GM23338 (cell line): ENCODE results near the gene LAMA1. TPM values are rescaled to one million over a fixed set of nuclear protein-coding genes. Genes with fewer than 3 reads are reported as not detected.

Experiments used
- ATAC-seq: fragments of 200-7000 bp; cut with Tn5 transposase; 3 replicates; pipeline ENCODE4 v1.9.1; 2020
- DNase-seq: peaks from one replicate; pipeline ENCODE4 v3.0.0-alpha.2; 2015; ENCODE audit warnings: low spot score
- H2AFZ ChIP-seq: fragments of 200-600 bp; sonication (generic); 2 replicates; pipeline ENCODE4 v1.8.0; 2016; ENCODE audit warnings: antibody characterized with exemption, mild to moderate bottlenecking, moderate library complexity
- H3F3A ChIP-seq: fragments of 200-600 bp; sonication (generic); replicated peaks from 2 replicates; pipeline ENCODE4 v1.8.0; 2017; ENCODE audit warnings: antibody characterized with exemption, mixed run types, low read depth
- H3K27ac ChIP-seq: fragments of 200-600 bp; sonication (generic); 2 replicates; pipeline ENCODE4 v1.6.1; 2016; ENCODE audit warnings: low read depth
- H3K27me3 ChIP-seq: fragments of 200-600 bp; sonication (generic); 2 replicates; pipeline ENCODE4 v1.8.0; 2016; ENCODE audit warnings: mild to moderate bottlenecking, mixed run types, moderate library complexity; ENCODE audit not compliant: insufficient read depth
- H3K36me3 ChIP-seq: fragments of 200-600 bp; sonication (generic); 2 replicates; pipeline ENCODE4 v1.8.0; 2016; ENCODE audit warnings: mild to moderate bottlenecking; ENCODE audit not compliant: insufficient read depth
- H3K4me1 ChIP-seq: fragments of 200-600 bp; sonication (generic); 2 replicates; pipeline ENCODE4 v1.8.0; 2016; ENCODE audit warnings: mild to moderate bottlenecking, moderate library complexity; ENCODE audit not compliant: insufficient read depth
- H3K4me2 ChIP-seq: fragments of 200-600 bp; sonication (generic); 2 replicates; pipeline ENCODE4 v1.7.1; 2017; ENCODE audit warnings: mixed run types
- H3K4me3 ChIP-seq: fragments of 200-600 bp; sonication (generic); 2 replicates; pipeline ENCODE4 v1.6.1; 2016; ENCODE audit warnings: mixed run types
- H3K79me2 ChIP-seq: fragments of 200-600 bp; sonication (generic); replicated peaks from 2 replicates; pipeline ENCODE4 v1.8.0; 2017; ENCODE audit warnings: mild to moderate bottlenecking; ENCODE audit not compliant: insufficient read depth
- H3K9me2 ChIP-seq: fragments of 200-600 bp; sonication (generic); 2 replicates; pipeline ENCODE4 v1.8.0; 2017; ENCODE audit not compliant: insufficient read depth
- H4K20me1 ChIP-seq: fragments of 200-600 bp; sonication (generic); replicated peaks from 2 replicates; pipeline ENCODE4 v1.8.0; 2017; ENCODE audit warnings: mild to moderate bottlenecking; ENCODE audit not compliant: insufficient read depth
- H3K27ac Mint-ChIP-seq: 2 replicates; pipeline ENCODE4 v1.8.0; 2020; ENCODE audit warnings: inconsistent platforms, mild to moderate bottlenecking, moderate library complexity, mixed read lengths
- H3K27me3 Mint-ChIP-seq: 3 replicates; pipeline ENCODE4 v1.8.0; 2022; ENCODE audit warnings: low read depth, mild to moderate bottlenecking, moderate library complexity, mixed read lengths, inconsistent platforms; ENCODE audit not compliant: insufficient read depth, poor library complexity
- H3K36me3 Mint-ChIP-seq: 3 replicates; pipeline ENCODE4 v1.8.0; 2021; ENCODE audit warnings: low read depth, mild to moderate bottlenecking, inconsistent platforms, moderate library complexity, mixed read lengths
- H3K4me1 Mint-ChIP-seq: 3 replicates; pipeline ENCODE4 v1.8.0; 2020; ENCODE audit warnings: mild to moderate bottlenecking, inconsistent platforms, mixed read lengths
- H3K4me3 Mint-ChIP-seq: 3 replicates; pipeline ENCODE4 v1.8.0; 2021; ENCODE audit warnings: moderate library complexity, mild to moderate bottlenecking, inconsistent platforms, mixed read lengths
- H3K9me3 Mint-ChIP-seq: 3 replicates; pipeline ENCODE4 v1.8.0; 2020; ENCODE audit warnings: moderate library complexity, mild to moderate bottlenecking, inconsistent platforms, mixed read lengths
- CREB1 ChIP-seq: fragments of 250-450 bp; sonication (Bioruptor Pico); IDR thresholded peaks from 2 replicates; pipeline ENCODE4 v1.5.0; 2020; ENCODE audit warnings: low read depth, mild to moderate bottlenecking, moderate library complexity
- EZH2 ChIP-seq: fragments of 200-600 bp; sonication (generic); IDR thresholded peaks from one replicate; pipeline ENCODE4 v1.8.0; 2017; ENCODE audit warnings: antibody characterized with exemption, mild to moderate bottlenecking, low read depth; ENCODE audit not compliant: unreplicated experiment
- EZH2phosphoT487 ChIP-seq: fragments of 200-600 bp; sonication (generic); IDR thresholded peaks from one replicate; pipeline ENCODE4 v1.8.1; 2018; ENCODE audit warnings: antibody characterized with exemption; ENCODE audit not compliant: unreplicated experiment
- NANOG ChIP-seq: IDR thresholded peaks from 2 replicates; pipeline ENCODE4 v1.6.1; 2016; ENCODE audit warnings: antibody characterized with exemption, borderline replicate concordance
- POLR2AphosphoS5 ChIP-seq: IDR thresholded peaks from 2 replicates; pipeline ENCODE4 v1.6.1; 2016; ENCODE audit warnings: antibody characterized with exemption, low read depth
- STAT1 ChIP-seq: IDR thresholded peaks from one replicate; pipeline ENCODE4 v1.6.1; 2016; ENCODE audit warnings: antibody characterized with exemption; ENCODE audit not compliant: unreplicated experiment
- ZNF114 ChIP-seq: fragments of 250-450 bp; sonication (Bioruptor Pico); IDR thresholded peaks from 2 replicates; pipeline ENCODE4 v1.5.0; 2020; ENCODE audit warnings: mild to moderate bottlenecking, moderate library complexity
- ZNF331 ChIP-seq: fragments of 250-450 bp; sonication (Bioruptor Pico); IDR thresholded peaks from 2 replicates; pipeline ENCODE4 v1.5.0; 2020; ENCODE audit warnings: low read depth, mild to moderate bottlenecking, moderate library complexity
- polyA plus RNA-seq: library from polyadenylated mRNA; unstranded; fragments of >200 nt; fragmentation: Nextera tagmentation; extraction: Ambion mirVana; gene quantifications from 2 replicates; pipeline ENCODE4 v1.2.1, GENCODE V29; 2016
- total RNA-seq: library from RNA; depleted of rRNA; stranded (reverse); fragments of >200 nt; shearing (Covaris generic); gene quantifications from 2 replicates; pipeline ENCODE4 v1.2.3, GENCODE V29; 2014
- TF ChIP-seq, protein P1 (sequence below): IDR thresholded peaks from one replicate; pipeline ENCODE4 v1.6.1; 2018; ENCODE audit warnings: antibody characterized with exemption; ENCODE audit not compliant: unreplicated experiment
- TF ChIP-seq, protein P2 (sequence below), 2 experiments: fragments of 200-600 bp in 1 of 2; sonication (generic) in 1 of 2; conservative IDR thresholded peaks; 2 replicates each; pipeline versions ENCODE4 v1.5.1 to v1.6.1; 2016 to 2017; ENCODE audit warnings: antibody characterized with exemption in 2 of 2, low read depth in 2 of 2, mild to moderate bottlenecking in 2 of 2, moderate library complexity in 1 of 2
- TF ChIP-seq, protein P3 (sequence below): fragments of 250-450 bp; sonication (Bioruptor Pico); IDR thresholded peaks from 2 replicates; pipeline ENCODE4 v1.5.0; 2020; ENCODE audit warnings: mild to moderate bottlenecking, moderate library complexity

Gene LAMA1
- total and polyA plus RNA-seq, 2 experiments from 2014 or later, result 14.8 to 52.3 TPM

DNA sequence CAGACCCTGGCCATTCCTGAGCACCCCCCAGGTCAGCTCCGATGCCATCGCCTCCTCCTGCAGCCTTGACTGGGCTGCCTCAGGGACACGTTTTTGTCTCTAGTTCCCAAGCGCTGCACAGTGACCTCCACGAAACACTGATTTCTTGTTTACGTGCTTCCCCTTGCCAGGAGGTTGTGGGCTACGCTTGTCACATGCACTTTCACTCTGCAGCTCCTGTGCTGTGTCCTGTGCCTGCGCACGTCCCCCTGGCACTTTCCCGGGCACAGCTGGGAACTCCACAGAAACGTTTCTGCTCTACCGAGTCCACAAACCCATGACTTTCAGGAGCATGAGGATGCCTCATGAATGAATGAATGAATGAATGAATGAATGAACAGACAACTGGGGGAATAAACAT is 160.6 kb downstream of the LAMA1 start (continued):
- TF ChIP-seq, protein P1, sequence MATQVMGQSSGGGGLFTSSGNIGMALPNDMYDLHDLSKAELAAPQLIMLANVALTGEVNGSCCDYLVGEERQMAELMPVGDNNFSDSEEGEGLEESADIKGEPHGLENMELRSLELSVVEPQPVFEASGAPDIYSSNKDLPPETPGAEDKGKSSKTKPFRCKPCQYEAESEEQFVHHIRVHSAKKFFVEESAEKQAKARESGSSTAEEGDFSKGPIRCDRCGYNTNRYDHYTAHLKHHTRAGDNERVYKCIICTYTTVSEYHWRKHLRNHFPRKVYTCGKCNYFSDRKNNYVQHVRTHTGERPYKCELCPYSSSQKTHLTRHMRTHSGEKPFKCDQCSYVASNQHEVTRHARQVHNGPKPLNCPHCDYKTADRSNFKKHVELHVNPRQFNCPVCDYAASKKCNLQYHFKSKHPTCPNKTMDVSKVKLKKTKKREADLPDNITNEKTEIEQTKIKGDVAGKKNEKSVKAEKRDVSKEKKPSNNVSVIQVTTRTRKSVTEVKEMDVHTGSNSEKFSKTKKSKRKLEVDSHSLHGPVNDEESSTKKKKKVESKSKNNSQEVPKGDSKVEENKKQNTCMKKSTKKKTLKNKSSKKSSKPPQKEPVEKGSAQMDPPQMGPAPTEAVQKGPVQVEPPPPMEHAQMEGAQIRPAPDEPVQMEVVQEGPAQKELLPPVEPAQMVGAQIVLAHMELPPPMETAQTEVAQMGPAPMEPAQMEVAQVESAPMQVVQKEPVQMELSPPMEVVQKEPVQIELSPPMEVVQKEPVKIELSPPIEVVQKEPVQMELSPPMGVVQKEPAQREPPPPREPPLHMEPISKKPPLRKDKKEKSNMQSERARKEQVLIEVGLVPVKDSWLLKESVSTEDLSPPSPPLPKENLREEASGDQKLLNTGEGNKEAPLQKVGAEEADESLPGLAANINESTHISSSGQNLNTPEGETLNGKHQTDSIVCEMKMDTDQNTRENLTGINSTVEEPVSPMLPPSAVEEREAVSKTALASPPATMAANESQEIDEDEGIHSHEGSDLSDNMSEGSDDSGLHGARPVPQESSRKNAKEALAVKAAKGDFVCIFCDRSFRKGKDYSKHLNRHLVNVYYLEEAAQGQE, result no peak
- TF ChIP-seq EZH2 (no peak), EZH2phosphoT487 (no peak), POLR2AphosphoS5 (no peak), NANOG (no peak), ZNF331 (CRISPR knock-in tag) (no peak), ZNF114 (CRISPR knock-in tag) (no peak), STAT1 (no peak), CREB1 (no peak)
- TF ChIP-seq, protein P2, sequence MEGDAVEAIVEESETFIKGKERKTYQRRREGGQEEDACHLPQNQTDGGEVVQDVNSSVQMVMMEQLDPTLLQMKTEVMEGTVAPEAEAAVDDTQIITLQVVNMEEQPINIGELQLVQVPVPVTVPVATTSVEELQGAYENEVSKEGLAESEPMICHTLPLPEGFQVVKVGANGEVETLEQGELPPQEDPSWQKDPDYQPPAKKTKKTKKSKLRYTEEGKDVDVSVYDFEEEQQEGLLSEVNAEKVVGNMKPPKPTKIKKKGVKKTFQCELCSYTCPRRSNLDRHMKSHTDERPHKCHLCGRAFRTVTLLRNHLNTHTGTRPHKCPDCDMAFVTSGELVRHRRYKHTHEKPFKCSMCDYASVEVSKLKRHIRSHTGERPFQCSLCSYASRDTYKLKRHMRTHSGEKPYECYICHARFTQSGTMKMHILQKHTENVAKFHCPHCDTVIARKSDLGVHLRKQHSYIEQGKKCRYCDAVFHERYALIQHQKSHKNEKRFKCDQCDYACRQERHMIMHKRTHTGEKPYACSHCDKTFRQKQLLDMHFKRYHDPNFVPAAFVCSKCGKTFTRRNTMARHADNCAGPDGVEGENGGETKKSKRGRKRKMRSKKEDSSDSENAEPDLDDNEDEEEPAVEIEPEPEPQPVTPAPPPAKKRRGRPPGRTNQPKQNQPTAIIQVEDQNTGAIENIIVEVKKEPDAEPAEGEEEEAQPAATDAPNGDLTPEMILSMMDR (conservative IDR thresholded peaks at IDR 0.05; ENCODE audit: low read depth in 2 of 2), result no peak

DNA sequence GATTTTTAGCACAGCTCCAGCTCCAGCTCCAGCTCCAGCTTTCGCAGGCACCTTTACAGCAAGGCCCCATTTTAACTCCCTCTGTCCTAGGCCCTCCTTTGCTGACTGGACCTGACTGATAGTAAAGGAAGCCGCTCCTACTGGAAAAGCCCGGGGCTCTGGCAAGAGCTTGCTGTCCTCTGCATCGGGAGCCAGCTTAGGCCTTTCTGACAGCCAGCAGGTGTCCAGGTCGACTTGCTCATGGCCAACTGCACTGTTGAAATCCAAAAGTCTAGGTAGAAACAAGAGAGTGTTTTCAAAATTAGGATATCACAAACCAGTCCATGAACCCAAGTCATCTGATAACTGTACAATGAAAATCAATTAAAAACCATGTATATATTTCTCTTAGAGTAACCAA is 161.1 kb downstream of the LAMA1 start:
- H3K4me1 Mint-ChIP-seq, result peaks cover 5% of the 10 kb centered on the region
- no peaks in the 10 kb centered on the region for H3K79me2 ChIP-seq
- H3F3A ChIP-seq, result no peaks in the 10 kb centered on the region
- H3K27me3 ChIP-seq, result no peaks in the 10 kb centered on the region
- peaks cover 2% of the 10 kb centered on the region; the same call in 2 of the 3 replicates for H3K9me3 Mint-ChIP-seq
- H3K4me2 ChIP-seq, result no peak overlapping the region
- no peak overlapping the region for H3K27ac ChIP-seq
- no peak overlapping the region for H2AFZ ChIP-seq
- DNase-seq (no peak), ATAC-seq (no peak)
- no peaks in the 10 kb centered on the region for H4K20me1 ChIP-seq
- no peak overlapping the region for H3K4me3 Mint-ChIP-seq
- no peaks in the 10 kb centered on the region for H3K9me2 ChIP-seq
- no peaks in the 10 kb centered on the region for H3K4me1 ChIP-seq
- H3K27ac Mint-ChIP-seq, result no peak overlapping the region; the same call in 1 of the 2 replicates
- no peaks in the 10 kb centered on the region for H3K27me3 Mint-ChIP-seq
- no peak overlapping the region for H3K4me3 ChIP-seq
- H3K36me3 ChIP-seq, result peaks cover 27% of the 10 kb centered on the region
- H3K36me3 Mint-ChIP-seq, result peaks cover 61% of the 10 kb centered on the region
- TF ChIP-seq POLR2AphosphoS5, result no peak
- TF ChIP-seq, protein P3, sequence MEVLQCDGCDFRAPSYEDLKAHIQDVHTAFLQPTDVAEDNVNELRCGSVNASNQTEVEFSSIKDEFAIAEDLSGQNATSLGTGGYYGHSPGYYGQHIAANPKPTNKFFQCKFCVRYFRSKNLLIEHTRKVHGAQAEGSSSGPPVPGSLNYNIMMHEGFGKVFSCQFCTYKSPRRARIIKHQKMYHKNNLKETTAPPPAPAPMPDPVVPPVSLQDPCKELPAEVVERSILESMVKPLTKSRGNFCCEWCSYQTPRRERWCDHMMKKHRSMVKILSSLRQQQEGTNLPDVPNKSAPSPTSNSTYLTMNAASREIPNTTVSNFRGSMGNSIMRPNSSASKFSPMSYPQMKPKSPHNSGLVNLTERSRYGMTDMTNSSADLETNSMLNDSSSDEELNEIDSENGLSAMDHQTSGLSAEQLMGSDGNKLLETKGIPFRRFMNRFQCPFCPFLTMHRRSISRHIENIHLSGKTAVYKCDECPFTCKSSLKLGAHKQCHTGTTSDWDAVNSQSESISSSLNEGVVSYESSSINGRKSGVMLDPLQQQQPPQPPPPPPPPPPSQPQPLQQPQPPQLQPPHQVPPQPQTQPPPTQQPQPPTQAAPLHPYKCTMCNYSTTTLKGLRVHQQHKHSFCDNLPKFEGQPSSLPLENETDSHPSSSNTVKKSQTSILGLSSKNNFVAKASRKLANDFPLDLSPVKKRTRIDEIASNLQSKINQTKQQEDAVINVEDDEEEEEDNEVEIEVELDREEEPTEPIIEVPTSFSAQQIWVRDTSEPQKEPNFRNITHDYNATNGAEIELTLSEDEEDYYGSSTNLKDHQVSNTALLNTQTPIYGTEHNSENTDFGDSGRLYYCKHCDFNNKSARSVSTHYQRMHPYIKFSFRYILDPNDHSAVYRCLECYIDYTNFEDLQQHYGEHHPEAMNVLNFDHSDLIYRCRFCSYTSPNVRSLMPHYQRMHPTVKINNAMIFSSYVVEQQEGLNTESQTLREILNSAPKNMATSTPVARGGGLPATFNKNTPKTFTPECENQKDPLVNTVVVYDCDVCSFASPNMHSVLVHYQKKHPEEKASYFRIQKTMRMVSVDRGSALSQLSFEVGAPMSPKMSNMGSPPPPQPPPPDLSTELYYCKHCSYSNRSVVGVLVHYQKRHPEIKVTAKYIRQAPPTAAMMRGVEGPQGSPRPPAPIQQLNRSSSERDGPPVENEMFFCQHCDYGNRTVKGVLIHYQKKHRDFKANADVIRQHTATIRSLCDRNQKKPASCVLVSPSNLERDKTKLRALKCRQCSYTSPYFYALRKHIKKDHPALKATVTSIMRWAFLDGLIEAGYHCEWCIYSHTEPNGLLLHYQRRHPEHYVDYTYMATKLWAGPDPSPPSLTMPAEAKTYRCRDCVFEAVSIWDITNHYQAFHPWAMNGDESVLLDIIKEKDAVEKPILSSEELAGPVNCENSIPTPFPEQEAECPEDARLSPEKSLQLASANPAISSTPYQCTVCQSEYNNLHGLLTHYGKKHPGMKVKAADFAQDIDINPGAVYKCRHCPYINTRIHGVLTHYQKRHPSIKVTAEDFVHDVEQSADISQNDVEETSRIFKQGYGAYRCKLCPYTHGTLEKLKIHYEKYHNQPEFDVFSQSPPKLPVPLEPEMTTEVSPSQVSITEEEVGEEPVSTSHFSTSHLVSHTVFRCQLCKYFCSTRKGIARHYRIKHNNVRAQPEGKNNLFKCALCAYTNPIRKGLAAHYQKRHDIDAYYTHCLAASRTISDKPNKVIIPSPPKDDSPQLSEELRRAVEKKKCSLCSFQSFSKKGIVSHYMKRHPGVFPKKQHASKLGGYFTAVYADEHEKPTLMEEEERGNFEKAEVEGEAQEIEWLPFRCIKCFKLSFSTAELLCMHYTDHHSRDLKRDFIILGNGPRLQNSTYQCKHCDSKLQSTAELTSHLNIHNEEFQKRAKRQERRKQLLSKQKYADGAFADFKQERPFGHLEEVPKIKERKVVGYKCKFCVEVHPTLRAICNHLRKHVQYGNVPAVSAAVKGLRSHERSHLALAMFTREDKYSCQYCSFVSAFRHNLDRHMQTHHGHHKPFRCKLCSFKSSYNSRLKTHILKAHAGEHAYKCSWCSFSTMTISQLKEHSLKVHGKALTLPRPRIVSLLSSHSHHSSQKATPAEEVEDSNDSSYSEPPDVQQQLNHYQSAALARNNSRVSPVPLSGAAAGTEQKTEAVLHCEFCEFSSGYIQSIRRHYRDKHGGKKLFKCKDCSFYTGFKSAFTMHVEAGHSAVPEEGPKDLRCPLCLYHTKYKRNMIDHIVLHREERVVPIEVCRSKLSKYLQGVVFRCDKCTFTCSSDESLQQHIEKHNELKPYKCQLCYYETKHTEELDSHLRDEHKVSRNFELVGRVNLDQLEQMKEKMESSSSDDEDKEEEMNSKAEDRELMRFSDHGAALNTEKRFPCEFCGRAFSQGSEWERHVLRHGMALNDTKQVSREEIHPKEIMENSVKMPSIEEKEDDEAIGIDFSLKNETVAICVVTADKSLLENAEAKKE (CRISPR knock-in tag), result no peak
- no peak for TF ChIP-seq EZH2
- TF ChIP-seq, protein P1, result no peak
- TF ChIP-seq NANOG, result no peak
